ENCODE data around the gene RALBP1. TPM values are rescaled to one million over a fixed set of nuclear protein-coding genes. Genes with fewer than 3 reads are reported as not detected.
"Not testable (repeated sequence)": the region's sequence is repeated elsewhere in the genome, so short reads cannot be mapped to it uniquely, and the experiment has no call there.

Gene RALBP1
- total RNA-seq, 1 donor from 2014 or later: 63.3 TPM

GRCh38 chr18:9454061-9454703, 21.1 kb upstream of the RALBP1 start:
- no peak for DNase-seq (ENCODE audit: low read depth in 2 of 2)

GRCh38 chr18:9455718-9456511, 19.4 kb upstream of the RALBP1 start:
- no peak for DNase-seq (ENCODE audit: low read depth in 2 of 2)

- no peak for DNase-seq (ENCODE audit: low read depth in 2 of 2)
Observed at GRCh38 chr18:9466127-9466526, 9.2 kb upstream of the RALBP1 start.

GRCh38 chr18:9466846-9467245, 8.5 kb upstream of the RALBP1 start:
- DNase-seq (ENCODE audit: low read depth in 2 of 2): no peak

GRCh38 chr18:9468998-9469397, 6.3 kb upstream of the RALBP1 start:
- no peak for DNase-seq (ENCODE audit: low read depth in 2 of 2)

GRCh38 chr18:9469685-9470084, 5.6 kb upstream of the RALBP1 start:
- peak in 1 of 2 donors; percentile 9 for DNase-seq (ENCODE audit: low read depth in 2 of 2)

GRCh38 chr18:9474108-9474982, 968 bp upstream of the RALBP1 start:
- DNase-seq (ENCODE audit: low read depth in 2 of 2): peak; percentile 86 to 88

GRCh38 chr18:9475643-9476591, 604 bp downstream of the RALBP1 start:
- peak; percentile 36 to 58 for DNase-seq (ENCODE audit: low read depth in 2 of 2)

- not testable (repeated sequence) for DNase-seq (ENCODE audit: low read depth in 2 of 2)
Observed at GRCh38 chr18:9476949-9477348, 1.6 kb downstream of the RALBP1 start.

GRCh38 chr18:9477509-9477908, 2.2 kb downstream of the RALBP1 start:
- DNase-seq (ENCODE audit: low read depth in 2 of 2): no peak

GRCh38 chr18:9478545-9478944, 3.2 kb downstream of the RALBP1 start:
- no peak for DNase-seq (ENCODE audit: low read depth in 2 of 2)

GRCh38 chr18:9482790-9483189, 7.5 kb downstream of the RALBP1 start:
- no peak for DNase-seq (ENCODE audit: low read depth in 2 of 2)

- no peak for DNase-seq (ENCODE audit: low read depth in 2 of 2)
Observed at GRCh38 chr18:9483526-9483925, 8.2 kb downstream of the RALBP1 start.

GRCh38 chr18:9484856-9485255, 9.5 kb downstream of the RALBP1 start:
- not testable (repeated sequence) for DNase-seq (ENCODE audit: low read depth in 2 of 2)

GRCh38 chr18:9488538-9488937, 13.2 kb downstream of the RALBP1 start:
- DNase-seq (ENCODE audit: low read depth in 2 of 2): no peak

- peak in 1 of 2 donors; percentile 7 for DNase-seq (ENCODE audit: low read depth in 2 of 2)
Observed at GRCh38 chr18:9494778-9495331, 19.5 kb downstream of the RALBP1 start.

- DNase-seq (ENCODE audit: low read depth in 2 of 2): no peak
Observed at GRCh38 chr18:9495465-9495864, 20.2 kb downstream of the RALBP1 start.

- no peak for DNase-seq (ENCODE audit: low read depth in 2 of 2)
Observed at GRCh38 chr18:9495916-9496705, 20.8 kb downstream of the RALBP1 start.

- DNase-seq (ENCODE audit: low read depth in 2 of 2): no peak
Observed at GRCh38 chr18:9506046-9506792, 30.9 kb downstream of the RALBP1 start.
